CD4-positive, alpha-beta T cell treated with Interleukin-21 for 1 hour (primary cell): ENCODE measurements around the gene TCF12.

Experiments
- DNase-seq: peaks from one replicate; pipeline ENCODE4 v3.0.0-alpha.2; 2020

The TCF12 gene

GRCh38 chr15:57326196-57326595 is 407.8 kb downstream of the TCF12 start:
- no peak for DNase-seq

DNA sequence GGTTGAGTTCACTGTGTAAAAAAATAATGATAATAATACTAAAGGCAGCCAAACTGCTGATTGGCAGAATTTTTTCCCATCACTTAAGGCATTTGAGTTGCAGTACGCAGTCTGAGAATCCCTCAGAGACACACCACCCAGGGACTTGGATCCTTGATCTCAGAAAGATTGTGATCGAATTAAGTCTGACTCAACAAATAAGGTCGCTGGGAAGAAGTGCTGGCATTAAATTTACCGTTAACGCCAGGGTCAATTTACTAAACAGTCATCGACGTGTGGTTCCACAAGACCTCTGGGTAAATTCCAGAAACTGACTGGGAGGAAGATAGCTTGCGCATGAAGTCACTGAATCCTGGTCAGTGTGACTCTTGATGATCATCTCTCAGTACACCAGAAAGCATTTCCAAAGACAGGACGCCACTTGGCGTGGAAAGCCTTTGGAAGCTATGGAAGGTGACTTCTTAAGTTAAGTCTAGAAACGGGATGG is 409.6 kb downstream of the TCF12 start:
- no peak for DNase-seq

DNA sequence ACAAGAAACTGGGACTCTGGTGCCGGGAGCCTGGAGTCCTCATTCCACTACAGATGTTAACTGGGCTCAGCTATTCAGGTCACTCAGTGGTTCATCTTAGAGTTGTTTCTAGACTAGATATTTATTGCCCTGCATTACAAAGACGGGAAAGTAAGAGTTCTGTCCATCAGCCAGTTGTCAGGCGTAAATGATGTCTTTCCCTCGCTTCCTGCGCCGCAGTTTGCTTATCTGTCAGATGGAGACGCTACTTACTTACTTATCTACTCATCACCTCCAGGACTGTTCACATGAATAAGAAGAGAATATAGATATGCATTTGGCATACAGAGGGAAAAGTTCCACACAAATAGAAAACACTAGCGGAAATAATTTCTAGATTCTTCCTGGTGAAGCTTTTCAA is 410.0 kb downstream of the TCF12 start:
- DNase-seq, result no peak

- DNase-seq, result no peak
Observed at GRCh38 chr15:57328897-57329296, 410.5 kb downstream of the TCF12 start.

DNA sequence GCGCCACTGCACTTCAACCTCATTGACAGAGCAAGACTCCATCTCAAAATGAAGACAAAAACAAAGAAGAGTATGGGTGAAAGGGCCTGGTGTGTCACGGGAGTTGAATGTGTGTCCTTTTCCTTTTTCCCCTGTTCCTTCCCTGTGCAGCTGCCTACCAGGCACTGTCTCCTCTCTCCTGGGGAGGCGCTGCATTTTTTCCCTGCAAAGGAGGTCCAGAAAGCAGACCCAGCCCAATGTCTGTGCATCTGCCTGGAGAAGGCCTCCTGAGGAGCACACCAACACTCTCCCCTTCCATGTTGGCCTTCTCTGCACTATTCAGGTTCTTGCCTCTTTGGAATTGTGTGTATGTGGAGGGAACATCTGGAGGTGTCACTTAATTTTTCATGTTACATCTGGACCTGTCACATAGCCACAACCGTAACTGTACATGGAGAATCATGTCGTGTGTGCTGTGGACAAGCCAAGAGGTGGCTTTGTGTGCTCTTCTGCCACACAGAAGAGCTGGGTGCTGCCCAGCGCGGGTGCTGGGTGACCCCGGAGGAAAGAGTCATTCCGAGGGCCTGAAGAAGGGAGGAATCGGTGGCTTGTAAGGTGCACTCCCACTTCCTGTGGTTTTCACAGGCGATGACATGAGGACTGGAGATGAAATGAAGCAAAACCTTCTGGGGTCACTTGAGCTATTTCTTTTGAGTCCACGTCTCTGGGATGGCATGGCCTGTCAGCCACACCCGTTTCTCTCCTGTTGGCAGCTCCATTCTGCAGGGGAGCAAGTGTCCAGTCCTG is 411.3 kb downstream of the TCF12 start:
- no peak for DNase-seq

- DNase-seq, result no peak
Observed at GRCh38 chr15:57330619-57331340, 412.3 kb downstream of the TCF12 start.

DNA sequence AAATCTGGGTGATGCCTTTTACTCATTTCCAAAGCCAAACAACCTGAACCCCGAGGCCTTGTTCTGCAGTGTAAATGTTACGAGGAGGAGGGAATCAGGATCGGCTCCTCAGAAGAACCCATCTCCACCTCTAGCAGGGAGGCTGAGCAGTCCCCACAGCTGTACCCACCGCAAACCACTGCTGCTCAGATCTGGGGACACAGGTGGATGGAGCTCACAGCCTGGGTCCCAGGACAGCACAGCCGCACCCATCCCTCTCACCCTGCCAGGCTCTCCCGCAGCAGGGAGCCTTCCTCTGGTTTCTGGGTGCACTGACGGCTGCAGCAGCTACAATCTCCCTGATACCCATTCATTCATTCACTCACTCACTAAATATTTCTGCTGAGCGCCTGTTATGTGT is 413.9 kb downstream of the TCF12 start:
- no peak for DNase-seq

DNA sequence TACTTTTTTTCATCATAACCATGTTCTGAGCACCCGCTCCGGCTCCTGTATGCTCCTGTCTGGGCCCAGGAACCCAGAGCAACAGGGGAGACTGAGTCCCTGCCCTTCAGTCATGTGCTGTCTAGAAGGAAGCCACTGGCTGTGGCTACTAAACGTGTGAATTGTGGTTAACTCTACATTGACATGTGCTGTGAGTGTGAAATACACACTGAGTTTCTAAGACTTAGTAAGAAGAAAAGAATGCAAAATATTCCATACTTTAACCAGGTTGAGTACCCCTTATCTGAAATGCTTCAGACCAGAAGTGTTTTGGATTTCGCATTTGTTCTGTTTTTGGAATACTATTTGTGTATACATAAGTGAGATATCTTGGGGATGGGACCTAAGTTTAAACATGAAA is 415.0 kb downstream of the TCF12 start:
- DNase-seq, result no peak

GRCh38 chr15:57334257-57334656 is 415.8 kb downstream of the TCF12 start:
- no peak for DNase-seq

GRCh38 chr15:57335293-57335715 is 416.9 kb downstream of the TCF12 start:
- no peak for DNase-seq

DNA sequence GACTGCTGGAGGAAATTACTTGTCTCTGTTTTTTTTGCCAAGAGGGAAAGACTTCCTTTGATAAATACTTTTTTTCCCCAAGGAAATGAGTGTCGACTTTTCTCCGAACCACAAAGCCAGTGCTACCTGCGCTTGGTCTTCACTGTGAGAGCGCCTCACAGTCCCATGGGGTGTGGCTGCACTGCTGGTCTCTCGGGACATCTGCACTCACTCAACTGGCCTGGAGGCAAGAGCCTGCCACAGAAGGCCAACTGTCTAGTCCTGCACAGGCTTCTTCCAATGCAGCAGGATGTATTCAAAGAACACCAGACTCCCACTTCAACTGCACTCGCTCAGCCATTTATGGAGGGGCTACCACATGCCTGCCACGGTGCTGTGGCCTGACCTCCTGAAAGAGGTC is 417.3 kb downstream of the TCF12 start:
- no peak for DNase-seq

DNA sequence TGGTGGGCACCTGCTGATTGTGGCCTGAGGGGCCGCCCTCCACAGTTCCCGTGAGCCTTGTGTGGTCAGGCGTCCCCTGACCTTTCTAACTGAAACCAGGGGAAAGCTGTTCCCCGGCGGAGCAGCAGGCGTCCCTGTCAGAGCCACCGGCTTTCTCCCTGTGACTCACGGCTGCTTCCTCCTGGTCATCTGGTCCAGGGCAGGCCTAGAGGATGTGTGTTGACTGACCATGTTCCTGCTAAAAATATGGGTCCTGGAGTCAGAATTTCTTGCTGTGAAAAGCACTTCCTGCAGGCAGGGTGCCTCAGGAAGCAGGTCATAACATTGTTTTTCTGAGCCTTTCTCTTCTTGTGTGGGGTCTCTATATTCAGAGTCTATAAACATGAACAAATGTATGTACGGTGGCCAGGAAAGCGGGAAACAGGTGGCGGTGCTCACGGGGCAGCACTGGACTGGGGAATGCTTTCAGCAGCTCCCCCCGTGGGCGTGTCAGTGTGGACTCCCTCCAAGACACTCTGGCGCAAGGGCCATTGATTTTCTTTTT is 419.5 kb downstream of the TCF12 start:
- no peak for DNase-seq

DNA sequence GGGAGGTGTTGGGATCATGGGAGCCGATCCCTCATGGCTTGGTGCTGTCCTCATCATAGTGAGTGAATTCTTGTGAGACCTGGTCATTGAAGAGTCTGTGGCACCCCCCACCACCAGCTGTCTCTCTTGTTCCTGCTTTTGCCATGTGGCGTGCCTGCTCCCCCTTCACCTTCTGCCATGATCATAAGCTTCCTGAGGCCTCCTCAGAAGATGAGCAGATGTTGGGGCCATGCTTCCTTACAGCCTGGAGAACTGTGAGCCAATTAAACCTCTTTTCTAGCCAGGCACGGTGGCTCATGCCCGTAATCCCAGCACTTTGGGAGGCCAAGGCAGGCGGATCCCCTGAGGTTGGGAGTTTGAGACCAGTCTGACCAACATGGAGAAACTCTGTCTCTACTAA is 420.9 kb downstream of the TCF12 start:
- DNase-seq, result no peak
